Measurements from ENCODE around the gene ZP2.
"Not testable (repeated sequence)": the region's sequence is repeated elsewhere in the genome, so short reads cannot be mapped to it uniquely, and the experiment has no call there.

Gene ZP2

DNA sequence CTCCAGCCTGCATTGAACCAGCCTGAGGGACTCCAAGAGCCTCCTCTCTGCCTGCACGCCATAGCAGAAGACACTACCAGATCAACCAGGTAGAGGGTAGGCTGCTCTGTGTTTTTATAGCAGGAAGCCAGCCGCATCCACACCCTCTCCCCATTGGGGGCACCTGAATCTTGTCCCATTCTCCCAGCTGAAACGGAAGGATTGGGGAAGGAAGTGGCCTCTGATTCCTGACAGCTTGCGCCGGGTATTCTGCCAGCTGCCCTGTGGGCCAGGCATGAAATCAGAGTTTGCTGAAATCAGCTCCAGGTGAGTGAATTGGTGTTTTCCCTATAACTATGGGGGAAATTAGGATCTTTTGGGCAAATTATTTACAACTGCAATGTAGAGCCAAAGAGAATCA is at the start of gene ZP2:
Gene ZP2, minus strand, starts transcription at position 89 of the 400 bp plus-strand sequence. Its CDS starts 27 bp downstream, at position 62.
- DNase-seq = no peak
- intact Hi-C loops (cut with DNase I) = no loop called here

DNA sequence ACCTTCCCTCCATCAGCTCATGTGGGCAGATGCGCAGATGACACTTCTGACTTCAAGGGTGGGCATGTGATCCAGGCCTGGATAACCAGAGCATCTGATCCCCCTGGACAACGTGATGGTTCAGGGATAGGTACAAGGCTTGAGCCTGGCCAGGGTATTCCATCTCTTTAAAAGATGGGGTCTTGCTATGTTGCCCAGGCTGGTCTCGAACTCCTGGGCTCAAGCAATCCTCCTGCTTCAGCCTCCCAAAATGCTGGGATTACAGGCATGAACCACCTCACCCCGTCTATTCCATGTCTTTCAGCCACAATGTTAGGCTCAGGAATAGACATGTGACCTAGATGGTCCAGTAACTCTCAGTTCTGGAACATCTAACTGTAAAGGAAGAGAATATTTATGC is 45.9 kb upstream of the ZP2 start:
- intact Hi-C loops (cut with DNase I) = no loop called here
- no peak for DNase-seq

DNA sequence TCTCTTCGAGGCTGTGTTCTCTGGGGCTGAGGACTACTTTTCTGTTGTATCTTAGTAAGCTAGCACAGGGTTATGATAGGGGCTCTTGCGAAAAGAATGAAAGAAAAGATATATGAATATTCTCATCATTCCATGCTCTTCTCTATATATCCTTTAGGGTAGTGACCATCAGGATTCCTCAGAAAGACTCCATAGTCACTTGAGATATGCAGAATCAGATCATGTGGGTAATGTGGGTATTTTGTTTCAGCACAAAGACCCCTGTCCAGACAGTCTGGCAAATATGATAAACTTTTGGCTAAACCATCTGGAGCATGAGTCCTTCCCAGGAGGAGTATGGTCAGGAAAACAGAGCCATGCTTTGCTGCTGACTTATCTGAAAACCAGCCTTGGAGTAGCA is 45.3 kb upstream of the ZP2 start:
- intact Hi-C loops (cut with DNase I) = no loop called here
- no peak for DNase-seq

DNA sequence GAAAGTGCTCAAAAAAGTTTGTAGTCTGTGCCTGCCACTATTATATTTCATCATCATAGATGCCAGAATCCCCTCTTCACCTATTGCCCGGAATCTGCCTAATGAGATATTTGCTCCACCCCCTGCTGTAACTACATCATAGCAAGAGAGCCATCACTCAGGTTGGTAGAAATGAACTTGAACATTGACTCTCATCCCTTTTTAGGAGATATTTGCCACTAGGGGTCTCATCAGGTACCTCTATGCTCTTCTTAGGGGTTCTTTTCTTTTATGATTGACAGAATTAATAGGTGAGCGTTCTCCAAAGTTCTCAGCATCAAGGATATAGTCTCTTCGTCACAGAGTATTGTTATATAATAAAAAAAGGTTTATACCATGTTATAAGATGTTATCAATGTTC is 42.1 kb upstream of the ZP2 start:
- no peak for DNase-seq
- intact Hi-C loops (cut with DNase I) = no loop called here

DNA sequence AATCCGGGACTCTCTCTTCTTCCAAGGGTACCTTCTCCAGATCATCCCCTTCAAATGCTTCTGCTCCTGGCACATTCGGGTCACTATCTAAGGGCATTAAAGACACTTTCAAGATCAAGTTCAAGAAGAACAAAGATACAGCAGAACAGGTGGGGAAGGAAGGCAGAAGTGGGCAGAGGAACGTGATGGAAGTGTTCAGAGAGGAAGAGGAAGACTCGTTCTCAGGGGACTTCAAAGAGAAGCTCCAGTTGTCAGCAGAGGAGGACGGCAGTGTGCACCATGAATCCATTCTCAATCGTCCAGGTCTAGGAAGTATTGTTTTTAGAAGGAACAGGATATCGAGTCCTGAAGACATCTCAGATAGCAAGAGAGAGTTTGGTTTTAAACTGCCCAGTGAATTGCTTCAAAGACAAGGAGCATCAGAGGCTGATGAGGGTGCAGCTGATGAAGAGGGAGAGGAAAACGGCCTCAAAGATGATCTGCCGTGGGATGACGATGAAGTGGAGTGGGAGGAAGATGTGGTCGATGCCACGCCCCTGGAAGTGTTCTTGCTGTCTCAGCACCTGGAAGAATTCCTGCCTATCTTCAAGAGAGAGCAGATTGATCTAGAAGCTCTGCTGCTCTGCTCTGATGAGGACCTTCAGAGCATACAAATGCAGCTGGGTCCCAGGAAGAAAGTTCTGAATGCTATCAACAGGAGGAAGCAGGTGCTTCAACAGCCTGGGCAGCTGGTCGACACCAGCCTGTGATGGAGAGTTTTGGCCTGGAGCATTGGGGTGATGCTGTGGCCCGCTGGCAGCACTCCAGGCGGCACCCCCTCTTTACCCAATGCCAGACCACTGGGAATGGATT is 38.9 kb upstream of the ZP2 start:
- intact Hi-C loops (cut with DNase I) = no loop called here
- no peak for DNase-seq

DNA sequence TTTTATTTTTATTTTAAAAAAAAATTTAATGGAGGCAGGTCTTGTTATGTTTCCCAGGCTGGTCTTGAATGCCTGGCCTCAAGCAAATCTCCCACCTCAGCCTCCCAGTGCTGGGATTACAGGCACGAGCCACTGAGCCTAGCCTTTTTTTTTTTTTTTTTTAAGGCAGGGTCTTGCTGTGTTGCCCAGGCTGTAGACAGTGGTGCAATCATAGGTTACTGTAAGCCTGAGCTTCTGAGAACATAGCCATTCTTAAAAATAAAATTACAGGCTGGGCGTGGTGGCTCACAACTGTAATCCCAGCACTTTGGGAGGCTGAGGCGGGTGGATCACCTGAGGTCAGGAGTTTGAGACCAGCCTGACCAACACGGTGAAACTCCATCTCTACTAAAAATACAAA is 36.8 kb upstream of the ZP2 start:
- DNase-seq; intact Hi-C loops (cut with DNase I): not testable (repeated sequence)

DNA sequence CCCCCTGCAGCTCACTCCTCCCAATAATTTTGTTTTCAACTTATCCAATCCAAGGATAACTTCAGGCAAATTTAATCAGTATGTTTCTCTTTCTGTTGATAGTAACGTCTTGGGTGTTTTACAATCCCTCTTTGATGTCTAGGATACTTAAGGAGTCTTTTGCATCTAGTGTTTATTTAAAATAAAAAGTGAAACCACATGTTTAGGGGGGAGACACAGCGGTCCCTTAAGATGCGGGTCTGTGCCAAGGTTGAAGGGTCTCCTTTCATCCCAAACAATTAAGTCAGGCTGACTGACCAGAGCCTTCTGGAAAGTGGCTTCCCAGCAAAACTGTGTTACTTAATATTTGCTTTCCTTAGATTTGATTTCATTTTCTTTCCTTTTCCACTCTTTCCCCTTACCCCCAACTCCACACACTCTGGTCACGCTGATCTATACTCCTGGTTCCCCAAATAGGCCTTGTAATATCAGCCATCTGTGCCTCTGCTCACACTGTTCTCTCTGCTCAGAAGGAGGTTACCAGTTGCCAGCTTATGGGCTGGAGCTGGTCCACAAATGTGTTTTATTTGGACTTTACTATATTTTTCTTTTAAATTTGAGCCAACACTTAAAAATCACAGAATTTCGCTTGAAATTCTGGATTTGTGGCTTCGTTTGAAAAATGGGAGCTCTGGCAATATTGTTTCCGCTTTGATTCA is 33.3 kb upstream of the ZP2 start:
- intact Hi-C loops (cut with DNase I) = no loop called here
- DNase-seq = no peak

DNA sequence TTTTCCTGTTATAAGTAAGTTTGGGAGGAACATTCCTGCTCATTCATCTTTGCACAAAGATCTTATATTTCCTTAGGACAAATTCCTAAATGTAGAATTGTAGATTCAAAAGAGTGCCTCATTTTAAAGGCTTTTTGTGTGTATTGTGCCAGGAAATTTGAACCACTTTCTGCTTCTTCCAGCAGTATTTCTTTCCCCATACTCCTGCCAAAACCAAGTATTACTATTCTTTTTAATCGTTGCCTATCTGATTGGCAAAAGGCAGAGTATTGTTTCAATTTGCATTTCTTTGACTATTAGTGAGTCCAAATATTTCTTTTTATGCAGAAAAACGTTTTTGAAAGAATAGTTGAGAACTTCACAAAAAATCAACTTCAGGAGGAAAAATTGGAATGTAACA is 31.4 kb upstream of the ZP2 start:
- no peak for DNase-seq

DNA sequence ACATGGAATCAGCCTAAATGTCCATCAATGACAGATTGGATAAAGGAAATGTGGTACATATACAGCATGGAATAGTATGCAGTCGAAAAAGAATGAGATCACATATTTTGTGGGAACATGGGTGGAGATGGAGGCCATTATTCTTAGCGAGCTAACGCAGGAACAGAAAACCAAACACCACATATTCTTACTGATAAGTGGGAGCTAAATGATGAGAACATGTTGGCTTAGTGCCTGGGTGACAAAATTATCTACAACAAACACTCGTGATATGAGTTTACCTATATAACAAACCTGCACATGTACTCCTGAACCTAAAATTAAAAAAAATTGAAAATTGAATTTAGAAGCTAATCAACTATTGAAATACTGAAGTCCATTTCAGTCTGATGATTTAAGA is 28.3 kb upstream of the ZP2 start:
- intact Hi-C loops (cut with DNase I) = no loop called here

More for the DNA sequence above, 31.4 kb upstream of the ZP2 start:
- intact Hi-C loops (cut with DNase I) = no loop called here

DNA sequence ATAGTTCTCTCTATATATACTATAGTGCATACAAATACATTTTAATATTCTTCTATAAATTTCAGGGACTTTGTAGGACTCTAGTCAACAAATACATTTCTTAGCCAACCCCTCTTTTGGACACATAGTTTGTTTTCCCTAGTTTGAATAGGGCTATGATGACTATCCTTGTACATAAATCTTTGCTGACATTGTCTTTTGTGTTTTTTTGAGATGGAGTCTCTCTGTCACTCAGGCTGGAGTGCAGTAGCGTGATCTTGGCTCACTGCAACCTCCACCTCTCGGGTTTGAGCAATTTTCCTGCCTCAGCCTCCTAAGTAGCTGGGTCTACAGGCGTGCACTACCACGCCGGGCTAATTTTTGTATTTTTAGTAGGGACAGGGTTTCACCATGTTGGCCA is 25.5 kb upstream of the ZP2 start:
- DNase-seq = no peak
- intact Hi-C loops (cut with DNase I) = no loop called here

More for the DNA sequence above, 28.3 kb upstream of the ZP2 start:
- no peak for DNase-seq

DNA sequence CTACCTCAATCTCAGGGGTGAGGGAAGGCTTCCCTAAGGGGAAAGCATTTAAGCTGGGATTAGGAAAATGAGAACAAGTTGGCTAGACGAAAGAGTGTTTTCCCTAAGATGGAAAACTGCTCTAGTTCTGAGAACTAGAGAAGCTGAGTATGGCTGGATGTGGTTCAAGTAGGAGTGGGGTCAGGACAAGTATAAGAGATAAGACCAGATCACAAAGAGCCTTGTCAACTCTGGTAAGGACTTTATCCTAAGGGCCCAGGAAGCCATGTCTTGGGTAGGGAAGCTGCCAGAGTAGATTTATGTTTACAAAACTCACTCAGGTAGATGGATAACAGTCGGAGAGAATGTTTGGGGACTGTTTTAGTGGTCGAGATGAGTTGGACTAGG is 23.8 kb upstream of the ZP2 start:
- intact Hi-C loops (cut with DNase I) = no loop called here
- no peak for DNase-seq

DNA sequence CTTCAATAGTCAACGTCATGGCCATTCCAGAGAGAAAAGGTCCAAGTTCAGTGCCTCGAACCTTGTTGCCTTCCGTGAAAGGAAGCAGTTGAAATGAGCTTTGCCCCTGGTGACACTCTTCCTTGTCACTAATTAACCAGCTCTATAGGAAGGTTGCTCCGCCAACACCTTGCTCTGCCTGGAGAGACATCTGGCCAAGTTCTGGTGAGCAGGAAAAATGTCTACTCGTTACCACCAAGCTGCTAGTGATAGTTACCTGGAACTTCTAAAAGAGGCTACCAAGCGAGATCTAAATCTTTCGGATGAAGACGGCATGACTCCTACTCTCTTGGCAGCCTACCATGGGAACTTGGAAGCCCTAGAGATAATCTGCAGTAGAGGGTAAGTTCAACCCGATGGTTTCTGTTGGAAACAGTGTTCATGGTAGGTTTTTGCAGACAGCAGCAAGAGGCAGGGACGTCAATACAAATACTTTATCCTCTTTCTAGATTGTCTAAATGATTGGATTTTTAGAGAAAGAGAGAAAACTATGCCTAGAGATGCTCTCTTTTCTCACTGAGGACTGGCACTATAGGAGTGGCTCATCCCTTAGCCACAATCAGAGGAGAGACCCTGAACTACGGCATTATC is 22.3 kb upstream of the ZP2 start, which contains the start of gene ANKS4B:
Gene ANKS4B, plus strand, starts transcription at position 179 of the 630 bp plus-strand sequence. Its CDS starts 39 bp downstream, at position 218.
- no peak for DNase-seq
- intact Hi-C loops (cut with DNase I) = no loop called here

DNA sequence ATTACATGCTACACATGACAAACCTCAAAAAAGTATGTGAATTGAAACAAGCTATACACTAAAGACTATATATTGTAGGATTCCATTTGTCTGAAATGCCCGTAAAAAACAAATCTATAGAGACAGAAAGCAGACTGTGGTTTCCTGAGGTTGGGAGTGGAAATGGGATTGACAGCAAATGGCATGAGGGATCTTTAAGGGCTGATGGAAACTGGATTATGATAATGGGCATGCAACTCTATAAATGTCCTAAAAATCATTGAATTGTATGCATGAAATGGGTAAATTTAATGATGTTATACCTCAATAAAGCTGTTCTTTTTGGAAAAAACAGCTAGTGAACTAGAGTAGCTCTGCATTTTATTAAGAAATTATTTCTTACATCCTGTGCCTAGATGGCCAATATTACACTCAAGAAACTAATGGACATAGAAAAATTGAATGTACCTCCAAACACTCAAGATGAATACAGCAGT is 21.7 kb upstream of the ZP2 start:
- DNase-seq = no peak
- intact Hi-C loops (cut with DNase I) = no loop called here

DNA sequence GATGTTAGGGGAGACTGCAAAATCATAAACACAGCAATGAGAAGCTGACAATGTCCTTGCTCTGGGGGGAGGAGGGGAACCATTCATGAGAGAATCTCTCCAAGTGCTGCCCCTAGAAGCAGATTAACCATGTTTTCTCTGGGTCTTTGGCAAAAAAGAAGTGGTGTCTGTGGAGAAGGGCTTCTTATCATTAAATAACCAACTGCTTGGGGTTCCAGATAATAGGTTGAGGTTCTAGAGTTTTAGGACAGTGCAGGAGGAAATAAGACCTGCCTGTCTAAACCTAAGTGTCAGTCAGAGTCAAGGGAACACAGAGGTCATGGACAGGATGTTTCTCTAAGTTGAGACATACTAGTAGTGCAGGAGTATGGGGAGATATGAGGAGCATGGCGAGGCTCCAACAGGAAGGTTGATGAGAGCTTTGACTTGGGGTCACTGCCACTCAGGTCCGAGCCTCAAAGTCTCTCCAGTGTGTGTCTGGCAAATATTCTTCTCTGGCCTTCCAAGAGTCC is 17.0 kb upstream of the ZP2 start:
- intact Hi-C loops (cut with DNase I) = no loop called here
- no peak for DNase-seq

DNA sequence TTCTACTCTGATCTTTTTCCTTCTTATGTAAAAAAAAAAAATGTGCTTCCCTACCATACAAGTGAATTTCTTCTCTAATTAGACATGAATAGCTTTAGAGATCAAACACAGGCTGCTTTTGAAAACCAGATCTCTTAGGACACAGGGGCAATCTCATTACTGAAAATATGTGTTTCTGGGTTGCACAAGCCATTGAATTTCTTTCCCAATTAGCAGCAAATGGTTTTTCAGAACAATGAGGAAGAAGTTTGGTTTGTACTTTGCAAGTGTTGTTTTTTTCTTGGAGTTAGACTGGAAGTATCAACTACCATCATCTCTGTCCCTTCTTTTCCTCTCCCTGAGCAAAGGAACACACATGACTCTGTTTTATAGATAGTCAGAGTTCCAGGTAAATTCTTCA is 16.5 kb upstream of the ZP2 start:
- DNase-seq = no peak
- intact Hi-C loops (cut with DNase I) = no loop called here

DNA sequence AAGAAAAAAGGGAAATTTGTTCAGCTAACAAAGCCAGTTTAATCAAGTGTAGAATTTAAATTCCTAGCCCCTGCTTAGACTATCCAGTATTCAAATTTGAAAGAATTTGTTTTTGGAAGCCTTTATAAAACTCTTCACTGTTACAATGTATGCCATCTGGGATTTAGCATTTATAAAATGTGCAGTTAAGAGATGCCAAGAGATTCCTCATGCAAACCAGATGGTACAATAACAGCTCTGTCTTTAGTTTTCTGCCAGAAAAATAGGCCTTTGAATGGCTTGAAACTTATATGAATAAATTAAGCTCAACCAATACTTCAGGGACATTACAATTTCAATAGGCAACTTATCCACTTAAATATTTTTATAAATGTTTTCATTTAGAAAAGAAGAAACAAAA is 15.4 kb upstream of the ZP2 start:
- DNase-seq = no peak
- intact Hi-C loops (cut with DNase I) = no loop called here

DNA sequence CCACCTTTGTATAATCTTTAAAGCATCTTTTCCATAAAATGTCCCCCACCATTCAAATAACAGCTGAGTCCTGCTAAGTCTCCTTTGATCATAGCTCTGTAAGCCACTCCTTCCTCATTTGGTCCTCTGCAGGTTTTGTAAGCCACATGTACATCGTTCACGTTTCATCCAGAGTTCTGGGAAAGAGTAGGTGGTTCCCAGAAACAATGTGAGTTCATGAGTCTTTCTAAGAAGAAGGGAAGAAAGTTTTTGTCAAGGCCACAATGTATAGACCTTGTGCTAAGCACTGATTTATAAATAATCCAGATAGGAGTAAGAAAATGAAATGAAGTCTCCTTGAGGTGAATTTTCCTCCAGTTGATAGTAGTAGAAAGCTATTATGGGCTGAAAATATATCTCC is 13.4 kb upstream of the ZP2 start:
- intact Hi-C loops (cut with DNase I) = no loop called here
- no peak for DNase-seq

DNA sequence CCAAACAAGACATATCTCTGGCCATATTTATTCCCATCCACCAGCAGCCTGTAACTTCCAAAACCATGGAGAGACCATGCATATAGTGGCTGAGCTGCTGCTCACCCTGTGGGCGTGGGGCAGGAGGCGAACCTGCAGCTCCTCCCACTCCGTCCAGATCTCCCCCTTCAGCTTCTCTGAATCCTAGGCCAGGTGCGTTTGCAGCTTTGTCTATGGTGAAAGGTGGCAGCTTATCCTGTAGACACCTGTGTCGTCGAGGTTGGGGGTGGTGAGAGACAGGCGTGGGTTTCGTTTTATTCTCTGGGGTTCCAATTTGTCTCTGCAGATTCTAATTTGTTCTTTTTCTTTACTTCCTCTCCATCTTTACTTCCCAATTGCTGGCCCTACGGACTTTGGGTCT is 12.4 kb upstream of the ZP2 start:
- intact Hi-C loops (cut with DNase I) = no loop called here
- no peak for DNase-seq

DNA sequence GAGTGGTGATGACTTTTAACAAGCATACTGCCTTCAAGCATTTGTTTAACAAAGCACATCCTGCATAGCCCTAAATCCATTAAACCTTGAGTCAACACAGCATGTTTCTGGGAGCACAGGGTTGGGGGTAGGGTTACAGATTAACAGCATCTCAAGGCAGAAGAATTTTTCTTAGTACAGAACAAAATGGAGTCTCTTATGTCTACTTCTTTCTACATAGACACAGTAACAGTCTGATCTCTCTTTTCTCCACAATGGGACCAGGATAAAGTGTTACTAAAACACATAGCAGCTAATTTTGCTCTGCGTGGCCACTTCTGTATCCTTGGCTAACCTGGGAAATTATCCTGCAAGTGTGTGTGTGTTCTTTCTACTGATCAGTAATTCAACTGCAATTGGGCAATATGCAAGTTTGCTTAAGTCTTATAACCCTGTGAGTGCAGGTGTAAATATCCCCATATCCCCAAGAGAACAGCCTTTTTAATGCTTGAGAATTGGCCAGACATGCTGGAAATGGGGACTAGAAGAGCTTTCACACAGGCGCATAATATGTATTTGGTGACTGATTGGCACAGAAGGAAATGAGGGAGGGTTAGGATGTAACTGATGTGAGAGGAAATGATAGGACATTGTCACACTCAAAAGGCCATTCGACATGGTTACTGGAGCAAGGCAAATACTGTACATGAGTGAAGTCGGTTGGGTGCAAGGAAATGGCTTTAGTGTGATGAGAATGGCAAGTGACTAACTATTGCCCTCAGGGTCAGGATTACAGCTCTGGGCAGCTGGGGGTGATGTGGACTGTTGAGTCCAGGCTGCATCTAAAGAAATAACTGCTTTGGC is 11.3 kb upstream of the ZP2 start:
- no peak for DNase-seq
- intact Hi-C loops (cut with DNase I) = no loop called here

DNA sequence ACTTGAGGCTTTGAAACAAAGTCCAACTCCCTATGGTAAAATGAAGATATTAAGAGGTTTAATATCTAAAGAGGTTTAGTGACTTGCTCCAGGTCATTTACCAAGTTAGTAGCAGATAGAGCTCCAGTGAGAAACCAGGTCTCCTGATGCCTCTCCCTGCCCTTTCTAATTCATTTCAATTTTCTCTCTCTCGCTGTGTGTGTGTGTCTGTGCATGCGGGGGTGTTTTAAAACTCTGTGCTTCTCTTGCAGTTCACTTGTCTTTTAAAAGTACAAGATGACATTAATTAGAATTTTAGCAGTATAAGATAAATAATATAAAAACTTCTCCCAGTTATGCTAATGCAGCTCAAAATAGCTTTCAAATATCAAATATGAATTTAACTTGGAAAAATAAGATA is 8.2 kb upstream of the ZP2 start:
- no peak for DNase-seq
- intact Hi-C loops (cut with DNase I) = no loop called here

Data from posterior cingulate gyrus (tissue), 11 donors.